ENCODE measurements around the gene LAMA5.

LAMA5 gene

GRCh38 chr20:62344782-62345181 is 22.3 kb downstream of the LAMA5 start:
- no peak for DNase-seq (ENCODE audit: low spot score)

DNA sequence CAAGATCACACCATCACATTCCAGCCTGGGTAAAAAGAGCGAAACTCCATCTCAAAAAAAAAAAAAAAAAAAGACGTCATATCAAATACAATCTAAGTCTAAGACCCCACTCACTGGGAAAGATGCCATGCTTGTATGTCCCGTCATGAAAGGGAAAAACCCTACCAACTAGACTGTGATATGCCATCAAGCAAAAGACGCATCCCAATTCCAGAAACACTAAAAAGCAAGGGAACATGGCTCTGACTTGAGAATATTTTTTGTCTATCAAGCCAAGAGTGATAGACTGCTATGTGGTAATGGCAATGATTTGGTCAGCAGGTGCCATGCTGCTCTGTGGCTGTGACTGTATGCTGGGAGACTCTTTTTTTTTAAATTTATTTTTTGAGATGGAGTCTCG is 23.0 kb downstream of the LAMA5 start:
- DNase-seq (ENCODE audit: low spot score): no peak

DNA sequence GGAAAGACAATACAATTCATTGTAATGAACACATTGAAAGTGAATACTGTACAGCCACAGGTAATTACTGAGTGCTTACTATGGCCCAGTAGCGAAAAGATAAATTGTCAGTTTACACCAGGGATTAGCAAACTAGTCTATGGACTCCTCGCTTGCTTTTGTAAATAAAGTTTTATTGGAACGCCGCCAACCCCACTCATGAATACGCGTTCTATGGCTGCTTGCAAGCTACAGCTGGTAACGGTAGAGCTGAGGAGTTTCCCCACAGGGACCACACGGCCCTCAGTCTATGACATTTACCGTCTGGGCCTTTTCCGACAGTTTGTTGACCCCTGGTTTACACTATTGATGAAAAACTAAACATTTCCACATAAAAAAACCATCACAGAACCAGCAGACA is 24.2 kb downstream of the LAMA5 start:
- no peak for DNase-seq (ENCODE audit: low spot score)

- DNase-seq (ENCODE audit: low spot score): no peak
Observed at GRCh38 chr20:62339647-62340062, 27.5 kb downstream of the LAMA5 start.

GRCh38 chr20:62338294-62338620 is 28.9 kb downstream of the LAMA5 start:
- DNase-seq (ENCODE audit: low spot score): no peak

DNA sequence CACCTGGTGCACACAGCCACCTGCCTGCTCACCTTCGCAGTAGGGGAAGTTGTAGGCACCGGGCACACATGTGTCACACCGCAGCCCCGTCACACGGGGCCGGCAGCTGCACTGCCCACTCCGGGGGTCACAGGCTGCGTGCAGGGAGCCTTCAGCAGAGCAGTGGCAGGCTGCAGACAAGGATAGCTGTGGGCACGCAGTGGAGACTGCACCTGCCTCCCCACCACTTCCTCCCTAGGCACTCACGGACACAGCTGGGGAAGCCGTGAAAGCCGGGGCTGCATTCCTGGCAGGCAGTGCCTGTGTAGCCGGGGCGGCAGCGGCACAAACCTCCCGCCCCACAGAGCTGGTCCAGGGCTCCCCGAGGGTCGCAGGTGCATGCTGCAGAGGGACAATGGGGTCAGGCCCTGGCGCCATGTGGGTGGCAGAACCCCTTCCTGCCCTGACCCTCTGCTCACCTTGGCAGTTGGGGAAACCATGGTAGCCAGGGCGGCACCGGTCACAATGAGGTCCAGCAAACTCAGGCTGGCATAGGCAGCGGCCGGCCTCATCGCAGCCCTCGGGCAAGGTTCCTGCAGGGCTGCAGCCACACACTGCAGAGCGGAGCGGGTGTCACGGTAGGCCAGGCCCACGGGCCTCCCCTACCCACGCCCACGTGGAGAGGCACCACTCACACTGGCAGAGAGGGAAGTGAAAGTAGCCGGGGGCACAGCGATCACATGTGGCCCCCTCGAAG is 29.4 kb downstream of the LAMA5 start:
- no peak for DNase-seq (ENCODE audit: low spot score)

GRCh38 chr20:62336775-62337557 is 30.1 kb downstream of the LAMA5 start:
- DNase-seq (ENCODE audit: low spot score): no peak

GRCh38 chr20:62336329-62336728 is 30.8 kb downstream of the LAMA5 start:
- no peak for DNase-seq (ENCODE audit: low spot score)

DNA sequence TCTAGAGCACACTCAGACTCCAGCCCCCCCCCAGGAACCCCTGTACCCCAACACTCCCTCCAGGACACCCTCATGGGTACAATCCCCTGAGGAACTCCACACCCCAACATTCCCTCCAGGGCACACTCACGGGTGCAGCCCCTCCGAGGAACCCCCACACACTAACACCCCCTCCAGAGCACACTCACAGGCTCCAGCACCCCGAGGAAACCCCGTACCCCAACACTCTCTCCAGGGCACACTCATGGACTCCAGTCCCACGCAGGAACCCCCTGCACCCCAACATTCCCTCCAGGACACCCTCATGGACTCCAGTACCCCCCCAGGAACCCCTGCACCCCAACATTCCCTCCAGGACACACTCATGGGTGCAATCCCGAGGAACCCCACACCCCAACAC is 31.6 kb downstream of the LAMA5 start:
- DNase-seq (ENCODE audit: low spot score): no peak

- DNase-seq (ENCODE audit: low spot score): no peak
Observed at GRCh38 chr20:62334881-62335280, 32.2 kb downstream of the LAMA5 start.

- DNase-seq (ENCODE audit: low spot score): no peak
Observed at GRCh38 chr20:62333820-62334595, 33.1 kb downstream of the LAMA5 start.

GRCh38 chr20:62332989-62333819 is 33.9 kb downstream of the LAMA5 start:
- no peak for DNase-seq (ENCODE audit: low spot score)

GRCh38 chr20:62332421-62332820 is 34.7 kb downstream of the LAMA5 start:
- no peak for DNase-seq (ENCODE audit: low spot score)

DNA sequence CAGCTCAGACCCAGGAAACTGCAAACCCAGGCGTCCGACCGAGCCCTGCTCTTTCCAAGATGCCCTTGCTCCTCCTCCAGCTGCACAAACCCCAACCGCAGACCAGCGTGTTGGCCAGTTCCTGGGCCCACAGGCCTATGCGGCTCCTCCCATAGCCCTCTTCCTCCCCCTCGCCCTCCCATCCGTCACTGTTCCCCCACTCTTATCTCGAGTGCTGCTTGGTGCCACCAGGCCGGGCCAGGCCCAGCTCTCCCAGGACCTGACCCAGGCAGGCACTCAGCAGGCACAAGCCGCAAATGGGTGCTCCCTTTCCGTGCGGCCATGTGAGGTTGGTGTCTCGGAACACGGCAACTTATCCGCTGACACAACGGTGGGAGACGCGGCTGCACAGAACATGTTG is 35.8 kb downstream of the LAMA5 start:
- no peak for DNase-seq (ENCODE audit: low spot score)

GRCh38 chr20:62330576-62331317 is 36.4 kb downstream of the LAMA5 start:
- no peak for DNase-seq (ENCODE audit: low spot score)

GRCh38 chr20:62329389-62330377 is 37.4 kb downstream of the LAMA5 start:
- DNase-seq (ENCODE audit: low spot score): no peak

- DNase-seq (ENCODE audit: low spot score): no peak
Observed at GRCh38 chr20:62328684-62329388, 38.3 kb downstream of the LAMA5 start.

- DNase-seq (ENCODE audit: low spot score): no peak
Observed at GRCh38 chr20:62327726-62328495, 39.2 kb downstream of the LAMA5 start.
